Thoracic aorta (tissue), 2 donors: ENCODE results near the gene PEX3. TPM values are rescaled to one million over a fixed set of nuclear protein-coding genes. Genes with fewer than 3 reads are reported as not detected.

ENCODE experiments used
- ATAC-seq: fragments of 150-250 bp; one replicate; pipeline ENCODE4 v1.8.0; 2017; ENCODE audit warnings: low read depth; ENCODE audit not compliant: insufficient number of reproducible peaks, low FRiP score
- DNase-seq: peaks from one replicate; pipeline ENCODE4 v3.0.0-alpha.2; 2020; ENCODE audit warnings: low spot score
- H3K27ac ChIP-seq, 2 donors: fragments of 200-600 bp; sonication (generic); 1 replicate in 1 of 2; 2 replicates in 1 of 2; pipeline ENCODE4 v1.5.1; 2016; ENCODE audit warnings: mild to moderate bottlenecking in 2 of 2, moderate library complexity in 2 of 2
- H3K27me3 ChIP-seq: fragments of 200-600 bp; sonication (generic); replicated peaks from 2 replicates; pipeline ENCODE4 v1.6.0; 2016; ENCODE audit warnings: mild to moderate bottlenecking; ENCODE audit not compliant: insufficient read depth
- H3K36me3 ChIP-seq: fragments of 200-600 bp; sonication (generic); one replicate; pipeline ENCODE4 v1.5.1; 2016
- H3K4me1 ChIP-seq, 2 donors: fragments of 200-600 bp; sonication (generic); 1 replicate in 1 of 2; 2 replicates in 1 of 2; pipeline versions ENCODE4 v1.5.1 to v1.6.0; 2016; ENCODE audit warnings: low read depth in 2 of 2, mild to moderate bottlenecking in 1 of 2; ENCODE audit not compliant: control insufficient read depth in 1 of 2
- H3K4me3 ChIP-seq: fragments of 200-600 bp; sonication (generic); 2 replicates; pipeline ENCODE4 v1.5.1; 2016; ENCODE audit warnings: mild to moderate bottlenecking
- H3K9me3 ChIP-seq: fragments of 200-600 bp; sonication (generic); 2 replicates; pipeline ENCODE4 v1.5.1; 2016
- CTCF ChIP-seq: fragments of 200-600 bp; sonication (generic); IDR thresholded peaks from one replicate; pipeline ENCODE4 v1.5.1; 2019; ENCODE audit warnings: antibody characterized with exemption
- total RNA-seq, 2 donors: library from RNA; depleted of rRNA; stranded (reverse); fragments of >200 nt; gene quantifications; one replicate each; pipeline versions ENCODE4 v1.1.0 to v1.2.3, GENCODE V29; 2016

The PEX3 gene
- total RNA-seq, 2 donors from 2014 or later, result 11.4 to 16.2 TPM

- Histone ChIP-seq H3K36me3 (no peaks in the 10 kb centered on the region), H3K4me3 (no peak overlapping the region), H3K27me3 (no peaks in the 10 kb centered on the region), H3K9me3 (no peaks in the 10 kb centered on the region), H3K27ac (no peak overlapping the region), H3K4me1 (no peaks in the 10 kb centered on the region)
- no peak for DNase-seq
- TF ChIP-seq CTCF, result no peak
- no peak for ATAC-seq
Observed at GRCh38 chr6:143485967-143486366, 35.4 kb downstream of the PEX3 start.

GRCh38 chr6:143486752-143487151 is 36.1 kb downstream of the PEX3 start:
- Histone ChIP-seq H3K27ac (no peak overlapping the region), H3K9me3 (no peaks in the 10 kb centered on the region), H3K4me1 (no peaks in the 10 kb centered on the region), H3K4me3 (no peak overlapping the region), H3K36me3 (no peaks in the 10 kb centered on the region), H3K27me3 (no peaks in the 10 kb centered on the region)
- no peak for TF ChIP-seq CTCF
- ATAC-seq (no peak), DNase-seq (no peak)

GRCh38 chr6:143490244-143490643 is 39.6 kb downstream of the PEX3 start:
- ATAC-seq (no peak), DNase-seq (no peak)
- Histone ChIP-seq H3K27ac (no peak overlapping the region), H3K4me3 (no peak overlapping the region), H3K9me3 (no peaks in the 10 kb centered on the region), H3K27me3 (no peaks in the 10 kb centered on the region), H3K4me1 (no peaks in the 10 kb centered on the region), H3K36me3 (peaks cover 4% of the 10 kb centered on the region)
- no peak for TF ChIP-seq CTCF

GRCh38 chr6:143490775-143491174 is 40.2 kb downstream of the PEX3 start:
- TF ChIP-seq CTCF, result no peak
- ATAC-seq, result no peak
- no peaks in the 10 kb centered on the region for H3K27me3 ChIP-seq

GRCh38 chr6:143496974-143497373 is 46.4 kb downstream of the PEX3 start:
- no peak for ATAC-seq
- TF ChIP-seq CTCF, result no peak
- no peak for DNase-seq
- H3K36me3 ChIP-seq, result peaks cover 16% of the 10 kb centered on the region
- H3K9me3 ChIP-seq, result no peaks in the 10 kb centered on the region
- H3K4me1 ChIP-seq, result no peaks in the 10 kb centered on the region
- H3K27me3 ChIP-seq, result no peaks in the 10 kb centered on the region
- H3K4me3 ChIP-seq, result no peak overlapping the region
- no peak overlapping the region for H3K27ac ChIP-seq

More at GRCh38 chr6:143490775-143491174, 40.2 kb downstream of the PEX3 start:
- Histone ChIP-seq H3K9me3 (no peaks in the 10 kb centered on the region), H3K27ac (no peak overlapping the region), H3K4me3 (no peak overlapping the region), H3K36me3 (peaks cover 5% of the 10 kb centered on the region), H3K4me1 (no peaks in the 10 kb centered on the region)
- no peak for DNase-seq
